ENCODE results near the gene CDK5. TPM values are rescaled to one million over a fixed set of nuclear protein-coding genes. Genes with fewer than 3 reads are reported as not detected.
A peak's percentile ranks its signal among the peaks of the same experiment; 100 is the strongest.

CDK5 gene
- total and polyA plus RNA-seq, 9 of the 15 experiments (the other 6 are each of a cell fraction or from before 2014, with no cell fraction given): 3.2 to 38.0 (median 27.5) TPM

- TF ChIP-seq, protein P1, sequence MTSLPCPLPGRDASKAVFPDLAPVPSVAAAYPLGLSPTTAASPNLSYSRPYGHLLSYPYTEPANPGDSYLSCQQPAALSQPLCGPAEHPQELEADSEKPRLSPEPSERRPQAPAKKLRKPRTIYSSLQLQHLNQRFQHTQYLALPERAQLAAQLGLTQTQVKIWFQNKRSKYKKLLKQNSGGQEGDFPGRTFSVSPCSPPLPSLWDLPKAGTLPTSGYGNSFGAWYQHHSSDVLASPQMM (CRISPR knock-in tag; IDR thresholded peaks at IDR 0.05): no peak
- TF ChIP-seq FOXJ2 (tag; IDR thresholded peaks at IDR 0.05) (peak; percentile 80), EZH2 (IDR thresholded peaks at IDR 0.05; ENCODE audit: borderline replicate concordance, low read depth, low read length) (no peak), MITF (IDR thresholded peaks at IDR 0.05) (peak; percentile 84; the same call in 1 of the 2 replicates), GATA2 (CRISPR knock-in tag; IDR thresholded peaks at IDR 0.05) (peak; percentile 65; the same call in 1 of the 2 replicates), SIN3A (IDR thresholded peaks at IDR 0.05; ENCODE audit: borderline replicate concordance in 2 of 2, control insufficient read depth in 1 of 2, low read depth in 2 of 2, low read length in 2 of 2) (peak in 1 of 2 experiments; percentile 78; a peak in 3 of 4 replicates), CC2D1A (IDR thresholded peaks at IDR 0.05) (peak; percentile 94), BACH1 (tag; IDR thresholded peaks at IDR 0.05) (no peak), MCM2 (IDR thresholded peaks at IDR 0.05; ENCODE audit: low read depth) (no peak), TAF7 (tag; IDR thresholded peaks at IDR 0.05) (peak; percentile 34), ZNF134 (CRISPR knock-in tag; conservative IDR thresholded peaks at IDR 0.05) (peak; percentile 73), PTTG1 (tag; IDR thresholded peaks at IDR 0.05; ENCODE audit: low read depth) (peak; percentile 44; the same call in 1 of the 2 replicates), ZNF239 (CRISPR knock-in tag; IDR thresholded peaks at IDR 0.05) (peak; percentile 71), NONO (IDR thresholded peaks at IDR 0.05; ENCODE audit: low read depth in 2 of 2, low read length in 1 of 2) (peak in 1 of 2 experiments; percentile 93; a peak in 2 of 4 replicates), ILF3 (IDR thresholded peaks at IDR 0.05; ENCODE audit: borderline replicate concordance) (no peak), PRPF4 (IDR thresholded peaks at IDR 0.05; ENCODE audit: insufficient read depth, low read depth, low read length, poor library complexity, severe bottlenecking) (no peak), ZNF354B (CRISPR knock-in tag; IDR thresholded peaks at IDR 0.05) (no peak)
- TF ChIP-seq, protein P2, sequence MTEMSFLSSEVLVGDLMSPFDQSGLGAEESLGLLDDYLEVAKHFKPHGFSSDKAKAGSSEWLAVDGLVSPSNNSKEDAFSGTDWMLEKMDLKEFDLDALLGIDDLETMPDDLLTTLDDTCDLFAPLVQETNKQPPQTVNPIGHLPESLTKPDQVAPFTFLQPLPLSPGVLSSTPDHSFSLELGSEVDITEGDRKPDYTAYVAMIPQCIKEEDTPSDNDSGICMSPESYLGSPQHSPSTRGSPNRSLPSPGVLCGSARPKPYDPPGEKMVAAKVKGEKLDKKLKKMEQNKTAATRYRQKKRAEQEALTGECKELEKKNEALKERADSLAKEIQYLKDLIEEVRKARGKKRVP (CRISPR knock-in tag; IDR thresholded peaks at IDR 0.05): no peak
- TF ChIP-seq, protein P3, sequence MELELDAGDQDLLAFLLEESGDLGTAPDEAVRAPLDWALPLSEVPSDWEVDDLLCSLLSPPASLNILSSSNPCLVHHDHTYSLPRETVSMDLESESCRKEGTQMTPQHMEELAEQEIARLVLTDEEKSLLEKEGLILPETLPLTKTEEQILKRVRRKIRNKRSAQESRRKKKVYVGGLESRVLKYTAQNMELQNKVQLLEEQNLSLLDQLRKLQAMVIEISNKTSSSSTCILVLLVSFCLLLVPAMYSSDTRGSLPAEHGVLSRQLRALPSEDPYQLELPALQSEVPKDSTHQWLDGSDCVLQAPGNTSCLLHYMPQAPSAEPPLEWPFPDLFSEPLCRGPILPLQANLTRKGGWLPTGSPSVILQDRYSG (tag; conservative IDR thresholded peaks at IDR 0.05; ENCODE audit: low read depth): peak; percentile 71
- TF ChIP-seq, protein P4, sequence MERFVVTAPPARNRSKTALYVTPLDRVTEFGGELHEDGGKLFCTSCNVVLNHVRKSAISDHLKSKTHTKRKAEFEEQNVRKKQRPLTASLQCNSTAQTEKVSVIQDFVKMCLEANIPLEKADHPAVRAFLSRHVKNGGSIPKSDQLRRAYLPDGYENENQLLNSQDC (CRISPR knock-in tag; IDR thresholded peaks at IDR 0.05): 0 out of 2 replicates have a peak, but pooled peaks have one; percentile 39
These were observed 49.0 kb downstream of the CDK5 start (continued) for GRCh38 chr7:151008511-151009323.

All from K562 (cell line).